IgD-negative memory B cell (primary cell): ENCODE results near the gene MYO5C. TPM values are rescaled to one million over a fixed set of nuclear protein-coding genes. Genes with fewer than 3 reads are reported as not detected.

Experiments used
- H3K27ac Mint-ChIP-seq, 3 donors: one replicate each; pipeline ENCODE4 v1.8.0; 2020 to 2022; ENCODE audit warnings: mild to moderate bottlenecking in 3 of 3, mixed read lengths in 3 of 3, moderate library complexity in 1 of 3
- H3K27me3 Mint-ChIP-seq: one replicate; pipeline ENCODE4 v1.8.0; 2021; ENCODE audit warnings: mixed read lengths
- H3K36me3 Mint-ChIP-seq: one replicate; pipeline ENCODE4 v1.8.0; 2020; ENCODE audit warnings: mild to moderate bottlenecking, mixed read lengths
- H3K4me1 Mint-ChIP-seq, 3 donors: one replicate each; pipeline ENCODE4 v1.8.0; 2020 to 2022; ENCODE audit warnings: mixed read lengths in 3 of 3, mild to moderate bottlenecking in 1 of 3
- H3K4me3 Mint-ChIP-seq, 4 donors: one replicate each; pipeline ENCODE4 v1.8.0; 2020 to 2022; ENCODE audit warnings: mild to moderate bottlenecking in 4 of 4, mixed read lengths in 4 of 4, moderate library complexity in 3 of 4
- H3K9me3 Mint-ChIP-seq, 3 donors: one replicate each; pipeline ENCODE4 v1.8.0; 2020 to 2021; ENCODE audit warnings: mixed read lengths in 3 of 3, mild to moderate bottlenecking in 1 of 3
- polyA plus RNA-seq: library from polyadenylated mRNA; unstranded; fragments of 300-500 nt; fragmentation: Illumina TruSeq; gene quantifications from one replicate; pipeline ENCODE4 v1.2.3, GENCODE V29; 2021

The MYO5C gene
- polyA plus RNA-seq, 1 donor from 2014 or later, result 0.88 TPM

- H3K4me3 Mint-ChIP-seq, result peak overlapping the region in 1 of 4 donors; percentile 53
- peaks cover 3% of the 10 kb centered on the region for H3K36me3 Mint-ChIP-seq
- H3K27me3 Mint-ChIP-seq, result no peaks in the 10 kb centered on the region
- H3K9me3 Mint-ChIP-seq, result no peaks in the 10 kb centered on the region
- peak overlapping the region in 2 of 3 donors; percentile 40 to 59 for H3K27ac Mint-ChIP-seq
- H3K4me1 Mint-ChIP-seq, result peaks cover 15 to 29% (median 23%) of the 10 kb centered on the region in 3 donors
Measured at GRCh38 chr15:52263563-52264282, 31.9 kb downstream of the MYO5C start.

GRCh38 chr15:52262364-52262763, 33.2 kb downstream of the MYO5C start:
- Mint-ChIP-seq H3K9me3 (no peaks in the 10 kb centered on the region), H3K27ac (peak overlapping the region; percentile 63 to 94 (median 77)), H3K27me3 (no peaks in the 10 kb centered on the region), H3K4me3 (peak overlapping the region; percentile 11 to 83 (median 72)), H3K36me3 (peaks cover 4% of the 10 kb centered on the region), H3K4me1 (peaks cover 15 to 29% (median 23%) of the 10 kb centered on the region in 3 donors)

- peaks cover 15 to 30% (median 23%) of the 10 kb centered on the region in 3 donors for H3K4me1 Mint-ChIP-seq
- H3K4me3 Mint-ChIP-seq, result peak overlapping the region; percentile 11 to 83 (median 72)
- H3K9me3 Mint-ChIP-seq, result no peaks in the 10 kb centered on the region
- no peaks in the 10 kb centered on the region for H3K27me3 Mint-ChIP-seq
- peak overlapping the region; percentile 63 to 94 (median 77) for H3K27ac Mint-ChIP-seq
- H3K36me3 Mint-ChIP-seq, result peaks cover 4% of the 10 kb centered on the region
Measured at GRCh38 chr15:52261498-52262242, 33.9 kb downstream of the MYO5C start.

GRCh38 chr15:52261026-52261425, 34.6 kb downstream of the MYO5C start:
- Mint-ChIP-seq H3K27me3 (no peaks in the 10 kb centered on the region), H3K36me3 (peaks cover 3% of the 10 kb centered on the region), H3K27ac (peak overlapping the region; percentile 74 to 94 (median 87)), H3K4me3 (peak overlapping the region in 2 of 4 donors; percentile 35 to 49), H3K9me3 (no peaks in the 10 kb centered on the region), H3K4me1 (peaks cover 22 to 35% (median 27%) of the 10 kb centered on the region in 3 donors)

GRCh38 chr15:52259503-52259902, 36.1 kb downstream of the MYO5C start:
- Mint-ChIP-seq H3K4me1 (peaks cover 32 to 44% (median 39%) of the 10 kb centered on the region in 3 donors), H3K4me3 (no peak overlapping the region), H3K9me3 (no peaks in the 10 kb centered on the region), H3K27me3 (no peaks in the 10 kb centered on the region), H3K36me3 (peaks cover 3% of the 10 kb centered on the region), H3K27ac (no peak overlapping the region)

- Mint-ChIP-seq H3K27ac (no peak overlapping the region), H3K4me3 (no peak overlapping the region), H3K36me3 (peaks cover 3% of the 10 kb centered on the region), H3K9me3 (no peaks in the 10 kb centered on the region), H3K4me1 (peaks cover 38 to 46% (median 40%) of the 10 kb centered on the region in 3 donors), H3K27me3 (no peaks in the 10 kb centered on the region)
Measured at GRCh38 chr15:52258461-52258860, 37.1 kb downstream of the MYO5C start.

GRCh38 chr15:52257734-52258062, 37.9 kb downstream of the MYO5C start:
- H3K4me3 Mint-ChIP-seq, result no peak overlapping the region
- no peak overlapping the region for H3K27ac Mint-ChIP-seq
- H3K27me3 Mint-ChIP-seq, result no peaks in the 10 kb centered on the region

GRCh38 chr15:52256930-52257733, 38.5 kb downstream of the MYO5C start:
- no peaks in the 10 kb centered on the region for H3K27me3 Mint-ChIP-seq
- H3K27ac Mint-ChIP-seq, result peak overlapping the region in 2 of 3 donors; percentile 82 to 89
- peak overlapping the region in 1 of 4 donors; percentile 79 for H3K4me3 Mint-ChIP-seq
- H3K9me3 Mint-ChIP-seq, result no peaks in the 10 kb centered on the region
- H3K36me3 Mint-ChIP-seq, result peaks cover 3% of the 10 kb centered on the region
- H3K4me1 Mint-ChIP-seq, result peaks cover 30 to 34% (median 33%) of the 10 kb centered on the region in 3 donors

More at GRCh38 chr15:52257734-52258062, 37.9 kb downstream of the MYO5C start:
- H3K9me3 Mint-ChIP-seq, result no peaks in the 10 kb centered on the region
- peaks cover 35 to 38% (median 35%) of the 10 kb centered on the region in 3 donors for H3K4me1 Mint-ChIP-seq
- peaks cover 3% of the 10 kb centered on the region for H3K36me3 Mint-ChIP-seq

- H3K36me3 Mint-ChIP-seq, result peaks cover 3% of the 10 kb centered on the region
- peaks cover 23 to 27% (median 25%) of the 10 kb centered on the region in 3 donors for H3K4me1 Mint-ChIP-seq
- H3K4me3 Mint-ChIP-seq, result peak overlapping the region; percentile 32 to 79 (median 64)
- peak overlapping the region; percentile 82 to 89 (median 89) for H3K27ac Mint-ChIP-seq
- H3K9me3 Mint-ChIP-seq, result no peaks in the 10 kb centered on the region
- H3K27me3 Mint-ChIP-seq, result no peaks in the 10 kb centered on the region
Measured at GRCh38 chr15:52256366-52256765, 39.2 kb downstream of the MYO5C start.

- peaks cover 22 to 27% (median 24%) of the 10 kb centered on the region in 3 donors for H3K4me1 Mint-ChIP-seq
- H3K4me3 Mint-ChIP-seq, result peak overlapping the region in 3 of 4 donors; percentile 32 to 78 (median 50)
- no peaks in the 10 kb centered on the region for H3K27me3 Mint-ChIP-seq
- H3K36me3 Mint-ChIP-seq, result peaks cover 3% of the 10 kb centered on the region
- H3K27ac Mint-ChIP-seq, result peak overlapping the region in 2 of 3 donors; percentile 82 to 89
- no peaks in the 10 kb centered on the region for H3K9me3 Mint-ChIP-seq
Measured at GRCh38 chr15:52255935-52256334, 39.7 kb downstream of the MYO5C start.

- peaks cover 20 to 23% (median 22%) of the 10 kb centered on the region in 3 donors for H3K4me1 Mint-ChIP-seq
- peak overlapping the region in 2 of 4 donors; percentile 16 to 22 for H3K4me3 Mint-ChIP-seq
- no peaks in the 10 kb centered on the region for H3K9me3 Mint-ChIP-seq
- no peaks in the 10 kb centered on the region for H3K27me3 Mint-ChIP-seq
- H3K36me3 Mint-ChIP-seq, result peaks cover 3% of the 10 kb centered on the region
- H3K27ac Mint-ChIP-seq, result peak overlapping the region in 2 of 3 donors; percentile 87 to 96
Measured at GRCh38 chr15:52255008-52255407, 40.6 kb downstream of the MYO5C start.

GRCh38 chr15:52254391-52254790, 41.2 kb downstream of the MYO5C start:
- no peaks in the 10 kb centered on the region for H3K27me3 Mint-ChIP-seq
- peaks cover 20 to 23% (median 22%) of the 10 kb centered on the region in 3 donors for H3K4me1 Mint-ChIP-seq
- no peaks in the 10 kb centered on the region for H3K9me3 Mint-ChIP-seq
- peaks cover 3% of the 10 kb centered on the region for H3K36me3 Mint-ChIP-seq
- H3K4me3 Mint-ChIP-seq, result peak overlapping the region in 3 of 4 donors; percentile 57 to 69 (median 64)
- H3K27ac Mint-ChIP-seq, result peak overlapping the region in 2 of 3 donors; percentile 87 to 96

- Mint-ChIP-seq H3K4me1 (peaks cover 20 to 25% (median 23%) of the 10 kb centered on the region in 3 donors), H3K27me3 (no peaks in the 10 kb centered on the region), H3K36me3 (no peaks in the 10 kb centered on the region), H3K4me3 (no peak overlapping the region), H3K27ac (no peak overlapping the region), H3K9me3 (no peaks in the 10 kb centered on the region)
Measured at GRCh38 chr15:52252781-52253180, 42.8 kb downstream of the MYO5C start.

GRCh38 chr15:52251144-52251860, 44.3 kb downstream of the MYO5C start:
- H3K9me3 Mint-ChIP-seq, result no peaks in the 10 kb centered on the region
- peaks cover 18 to 26% (median 19%) of the 10 kb centered on the region in 3 donors for H3K4me1 Mint-ChIP-seq

More at GRCh38 chr15:52251144-52251860, 44.3 kb downstream of the MYO5C start:
- H3K4me3 Mint-ChIP-seq, result no peak overlapping the region
- H3K27me3 Mint-ChIP-seq, result no peaks in the 10 kb centered on the region
- H3K27ac Mint-ChIP-seq, result no peak overlapping the region
- no peaks in the 10 kb centered on the region for H3K36me3 Mint-ChIP-seq
